ENCODE measurements around the gene UBE2G2.

Gene UBE2G2

DNA sequence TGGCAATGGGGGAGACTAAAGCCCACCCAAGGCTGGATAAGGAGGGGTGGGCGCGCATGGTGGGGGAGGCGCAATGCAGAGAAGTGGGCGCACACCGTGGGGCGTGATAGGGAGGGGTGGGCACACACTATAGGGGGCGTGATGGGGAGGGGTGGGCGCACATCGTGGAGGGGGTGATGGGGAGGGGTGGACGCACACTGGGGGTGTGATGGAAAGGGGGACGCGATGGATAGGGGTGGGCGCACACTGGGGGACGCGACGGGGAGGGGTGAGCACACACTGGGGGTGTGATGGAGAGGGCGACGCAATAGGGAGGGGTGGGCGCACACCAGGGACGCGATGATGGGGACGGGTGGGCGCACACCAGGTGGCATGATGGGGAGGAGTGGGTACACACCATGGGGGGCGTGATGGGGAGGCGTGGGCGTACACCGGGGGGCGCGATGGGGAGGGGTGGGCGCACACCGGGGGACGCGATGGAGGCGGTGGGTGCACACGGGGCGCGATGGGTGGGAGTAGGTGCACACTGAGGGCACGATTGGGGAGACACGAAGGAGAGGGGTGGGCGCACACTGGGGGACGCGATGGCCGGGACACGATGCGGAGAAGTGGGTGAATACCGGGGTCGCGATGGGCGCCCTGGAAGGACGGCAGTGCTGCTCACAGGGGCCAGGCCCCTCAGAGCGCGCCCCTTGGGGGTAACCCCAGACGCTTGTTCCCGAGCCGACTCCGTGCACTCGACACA, 15.3 kb upstream of the UBE2G2 start:
- DNase-seq, result no peak

DNA sequence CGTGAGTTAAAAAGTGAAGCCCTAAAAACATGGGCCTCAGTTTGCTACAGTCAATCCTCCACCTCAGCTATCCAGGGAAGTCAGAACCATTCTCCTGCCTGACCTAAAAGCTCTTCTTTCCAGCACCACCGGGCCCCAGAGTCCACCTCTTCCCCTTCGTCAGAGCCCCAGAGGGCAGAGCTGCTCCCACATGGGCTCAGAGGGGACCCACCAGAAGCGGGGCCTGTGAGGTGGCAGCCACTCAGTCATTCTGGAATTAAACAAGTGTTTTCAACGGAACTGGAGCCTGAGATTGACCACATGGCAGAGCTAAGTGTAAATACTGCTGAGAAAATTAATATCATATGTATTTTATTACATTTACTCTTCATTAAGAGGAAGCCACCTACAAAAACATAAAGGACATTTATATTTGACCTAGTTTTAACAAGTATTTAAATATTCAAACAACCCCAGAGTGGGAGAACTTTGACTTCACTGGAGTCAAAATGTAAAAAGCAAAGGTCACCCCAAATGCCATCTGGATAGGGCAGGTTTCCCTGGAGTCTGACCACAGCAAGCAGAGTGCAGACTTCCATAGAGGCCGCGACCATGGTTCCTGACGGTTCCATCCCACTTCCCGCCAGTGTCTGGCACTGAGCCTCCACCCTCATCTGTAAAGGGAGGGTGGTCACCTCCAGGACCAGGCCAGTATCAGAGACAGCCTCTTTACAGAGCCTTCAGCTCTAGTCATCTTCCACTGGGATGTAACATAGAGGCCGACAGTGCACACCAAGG, 14.4 kb upstream of the UBE2G2 start:
- DNase-seq, result no peak

GRCh38 chr21:44815225-44815624, 13.6 kb upstream of the UBE2G2 start:
- DNase-seq, result no peak

DNA sequence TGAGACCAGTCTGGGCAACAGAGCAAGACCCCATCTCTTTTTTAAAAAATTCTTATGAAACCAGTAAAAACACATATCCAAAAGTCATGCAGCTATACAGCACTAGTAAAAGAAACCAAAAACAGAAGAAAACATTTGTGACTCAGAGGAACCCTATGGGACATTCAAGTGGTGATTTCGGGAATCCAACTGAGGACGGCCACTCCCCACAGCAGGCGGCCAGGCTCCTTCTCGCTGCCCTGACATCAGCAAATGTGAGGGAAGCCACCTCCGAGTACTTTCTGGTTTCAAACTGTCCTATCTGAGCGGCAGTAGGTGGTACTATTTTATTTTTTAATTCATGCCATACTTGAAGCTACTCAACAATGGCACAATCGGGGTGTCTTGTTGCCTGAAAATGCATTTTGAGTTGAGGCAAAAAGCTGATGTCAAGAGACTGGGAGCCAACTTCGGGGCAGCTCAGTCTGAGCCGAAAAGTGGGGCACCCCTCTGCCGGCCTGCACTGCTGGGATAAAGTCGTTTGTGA, 12.9 kb upstream of the UBE2G2 start:
- no peak for DNase-seq

DNA sequence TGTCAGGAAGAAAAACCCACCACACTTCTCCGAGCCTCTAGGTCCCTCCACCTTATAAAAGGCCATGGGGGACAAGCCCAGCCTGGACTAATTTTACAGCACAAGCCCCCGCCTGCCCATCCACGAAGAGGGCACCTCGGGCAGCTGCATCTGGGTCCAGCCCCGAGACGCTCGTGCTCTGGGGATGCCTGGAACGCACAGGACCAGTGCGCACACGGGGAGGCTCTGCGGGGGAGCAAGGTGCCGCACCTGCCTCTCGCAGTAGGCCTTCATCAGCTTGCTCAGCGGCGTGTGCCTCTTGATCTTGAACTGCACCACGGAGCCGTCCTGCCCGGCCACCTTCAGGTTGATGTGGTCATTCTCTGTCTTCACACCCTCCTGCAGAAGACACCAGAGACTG, 12.1 kb upstream of the UBE2G2 start:
- no peak for DNase-seq

DNA sequence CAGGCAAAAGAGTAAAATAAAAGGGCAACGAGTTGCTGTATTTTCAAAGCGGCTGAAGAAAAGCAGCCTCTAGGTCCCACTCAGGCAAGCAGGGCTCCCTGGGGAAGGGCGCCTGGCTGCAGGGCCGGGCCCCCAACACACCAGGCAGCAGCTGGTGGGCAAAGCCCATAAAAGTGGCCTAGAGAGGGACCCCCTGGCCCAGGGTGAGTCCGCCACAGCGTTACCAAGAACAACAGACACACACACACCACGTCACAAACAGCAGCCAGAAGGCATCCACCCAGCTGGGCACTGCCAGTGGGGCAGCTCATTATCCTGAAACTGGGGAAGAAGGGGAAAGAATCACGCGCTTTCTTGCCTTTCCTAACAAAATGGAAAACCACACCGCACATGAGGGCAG, 11.5 kb upstream of the UBE2G2 start:
- DNase-seq, result no peak

DNA sequence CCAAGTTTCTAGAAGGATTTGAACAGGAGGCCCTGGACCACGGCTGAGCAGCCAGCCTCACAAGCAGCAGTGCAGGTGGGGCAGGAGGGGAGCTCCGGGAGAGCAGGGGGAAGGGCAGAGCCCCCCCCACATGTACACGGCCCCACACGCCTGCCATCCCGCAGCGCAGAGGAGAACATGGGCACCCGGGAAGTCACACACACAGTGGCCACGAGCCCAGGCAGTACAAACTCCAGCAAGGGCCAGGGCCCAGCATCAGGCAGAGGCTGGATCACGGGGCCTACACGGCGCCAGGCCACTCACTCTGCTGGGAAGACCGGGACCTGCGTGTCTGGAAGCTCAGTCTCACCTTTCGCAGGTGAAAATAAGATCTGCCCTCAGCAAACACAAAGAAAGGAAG, 11.0 kb upstream of the UBE2G2 start:
- no peak for DNase-seq

GRCh38 chr21:44810779-44811178, 9.2 kb upstream of the UBE2G2 start:
- DNase-seq, result no peak

DNA sequence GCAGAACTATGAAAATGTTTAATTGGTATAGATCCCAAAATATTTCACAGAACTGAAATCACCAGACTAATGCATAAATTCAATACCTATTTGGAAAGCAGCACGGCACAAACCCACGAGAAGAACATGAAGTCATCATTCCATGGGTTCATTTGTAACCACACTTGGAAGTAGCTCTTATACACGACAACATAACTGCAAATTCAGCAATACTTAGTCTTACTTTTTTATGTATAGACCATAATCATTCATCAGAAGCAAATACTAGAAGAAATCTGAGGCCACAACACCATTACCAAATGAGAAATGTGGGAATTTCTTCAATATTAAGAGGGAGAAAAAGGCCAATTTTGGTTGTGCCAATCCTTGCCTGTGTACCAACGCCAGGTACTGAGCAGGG, 4.2 kb upstream of the UBE2G2 start:
- DNase-seq, result no peak

DNA sequence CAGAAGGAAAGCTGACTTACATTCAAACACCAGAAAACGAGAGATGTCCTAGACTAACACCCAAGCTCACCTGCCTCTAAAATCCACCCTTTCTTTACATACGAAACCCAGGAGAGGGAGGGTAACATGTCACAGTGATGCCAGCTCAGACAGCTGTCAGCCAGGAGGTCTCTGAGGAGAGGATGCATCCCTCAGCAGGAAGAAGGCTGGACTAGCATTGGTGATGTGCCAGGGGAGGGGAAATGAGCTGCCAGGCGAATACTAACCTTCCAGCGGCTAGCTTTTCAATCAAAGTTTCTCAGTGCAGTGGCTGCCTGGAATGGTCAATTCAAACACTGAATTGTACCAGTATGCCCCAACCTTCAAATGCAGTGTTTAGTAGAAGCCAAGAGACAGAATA, 3.6 kb upstream of the UBE2G2 start:
- DNase-seq, result no peak

DNA sequence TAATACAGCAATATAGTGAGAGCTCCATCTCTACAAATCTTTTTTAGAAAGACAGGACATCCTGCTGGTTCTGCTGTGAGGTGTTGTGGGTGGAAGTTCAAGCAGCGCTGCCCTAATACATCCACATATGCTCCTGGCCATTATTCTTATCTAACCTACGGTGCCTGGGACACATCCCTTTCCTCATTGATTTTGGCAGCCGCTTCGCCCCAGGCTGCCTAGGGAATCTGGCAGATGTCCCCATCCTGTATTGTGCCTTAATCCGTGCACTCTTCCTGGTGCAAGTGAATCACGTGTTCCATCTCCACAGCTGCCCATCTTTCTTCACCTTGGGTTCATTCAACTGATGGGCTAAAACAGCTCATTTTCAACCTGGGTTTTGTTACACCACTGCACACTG, 3.1 kb upstream of the UBE2G2 start:
- no peak for DNase-seq

DNA sequence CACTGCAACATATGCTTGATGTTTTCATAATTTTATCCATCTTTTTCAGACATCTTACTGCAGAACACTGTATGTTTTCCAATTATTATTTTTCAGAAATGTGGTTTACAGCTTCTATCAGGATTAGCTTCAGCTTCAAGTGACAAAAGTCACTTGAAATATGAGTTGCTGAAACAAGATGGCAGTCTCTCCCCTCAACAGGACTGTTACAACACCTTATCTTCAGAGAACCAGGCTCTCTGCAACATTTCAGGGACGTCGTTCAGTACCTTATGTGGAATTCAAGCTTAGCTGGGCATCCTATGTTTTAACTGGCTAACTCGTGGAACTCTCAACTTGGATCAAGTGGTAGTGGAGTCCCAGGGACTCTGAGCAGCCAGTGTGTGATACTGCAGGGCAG, 2.0 kb upstream of the UBE2G2 start:
- no peak for DNase-seq

- DNase-seq, result no peak
These were observed 955 bp upstream of the UBE2G2 start for GRCh38 chr21:44802396-44803153.

DNA sequence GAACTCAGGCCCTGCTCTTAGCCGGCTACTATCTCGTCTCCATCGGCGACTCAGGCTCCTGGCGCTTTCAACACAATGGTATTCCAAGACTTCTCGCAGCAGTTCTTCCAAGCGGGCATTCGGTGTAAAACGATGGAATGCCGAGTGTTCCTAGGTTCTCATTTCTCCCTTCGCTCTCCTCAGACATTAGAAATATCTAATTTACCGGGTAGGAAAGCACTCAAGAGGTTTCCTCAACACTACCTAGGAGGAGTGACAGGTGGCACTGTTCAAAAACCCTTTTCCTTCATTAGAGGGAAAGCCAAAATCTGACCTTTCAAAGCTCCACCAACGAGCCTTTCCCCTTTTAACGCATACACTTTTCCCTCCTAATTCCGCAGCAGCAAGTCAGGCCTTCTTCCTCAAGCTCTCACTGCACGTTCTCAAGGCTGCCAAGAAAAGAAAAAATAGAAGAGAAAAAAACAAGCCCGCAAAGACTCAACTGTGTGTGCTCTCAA, 601 bp downstream of the UBE2G2 start:
- DNase-seq, result peak in 1 of 51 donors; percentile 45

DNA sequence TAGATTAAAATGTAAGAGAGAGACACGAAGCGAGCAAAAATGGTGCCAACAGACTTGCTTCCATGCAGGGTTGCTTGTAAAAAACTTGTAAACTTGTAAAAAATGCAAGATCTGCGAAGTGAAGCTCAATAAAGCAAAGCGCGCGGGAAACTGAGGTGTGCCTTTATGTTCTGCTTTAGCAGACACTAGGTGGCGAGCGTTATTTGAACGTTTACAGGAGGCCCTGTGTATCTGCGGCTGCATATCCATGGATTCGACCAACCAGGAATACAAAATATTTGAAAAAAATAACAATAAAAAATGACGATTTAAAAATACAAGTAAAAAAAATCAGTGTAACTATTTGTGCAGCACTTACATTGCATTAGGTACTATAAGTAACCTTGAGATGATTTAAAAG, 1.5 kb downstream of the UBE2G2 start:
- DNase-seq, result no peak

DNA sequence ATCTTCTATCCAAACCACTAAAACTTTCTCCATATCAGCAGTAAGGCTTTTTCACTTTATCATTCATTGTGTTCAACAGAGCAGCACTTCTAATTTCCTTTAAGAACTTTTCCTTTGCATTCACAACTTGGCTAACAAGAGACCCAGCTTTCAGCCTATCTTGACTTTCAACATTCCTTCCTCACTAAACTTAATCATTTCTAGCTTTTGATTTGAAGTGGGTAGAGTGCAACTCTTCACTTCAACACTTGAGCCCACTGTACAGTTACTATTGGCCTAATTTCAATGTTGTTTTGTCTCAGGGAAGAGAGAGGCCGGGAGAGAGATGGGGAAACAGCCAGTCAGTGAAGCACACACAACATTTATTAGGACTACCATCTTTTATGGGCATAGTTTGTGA, 2.0 kb downstream of the UBE2G2 start:
- DNase-seq, result no peak

DNA sequence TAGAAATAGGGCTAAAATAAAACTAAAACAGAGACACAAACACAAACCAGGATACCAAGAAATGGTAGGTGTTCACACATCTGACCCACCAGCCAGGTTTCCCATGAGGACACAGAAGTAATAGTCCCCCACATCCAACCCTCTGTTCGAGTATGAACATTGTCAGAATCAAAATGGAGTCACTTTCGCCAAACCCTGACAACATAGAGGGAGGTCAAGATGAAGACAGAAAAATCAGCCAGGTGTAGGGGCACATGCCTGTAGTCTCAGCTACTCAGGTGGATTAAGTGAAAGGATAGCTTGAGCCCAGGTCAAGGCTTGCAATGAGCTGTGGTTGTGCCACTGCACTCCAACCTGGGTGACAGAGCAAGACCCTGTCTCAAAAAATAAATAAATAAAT, 3.8 kb downstream of the UBE2G2 start:
- no peak for DNase-seq

DNA sequence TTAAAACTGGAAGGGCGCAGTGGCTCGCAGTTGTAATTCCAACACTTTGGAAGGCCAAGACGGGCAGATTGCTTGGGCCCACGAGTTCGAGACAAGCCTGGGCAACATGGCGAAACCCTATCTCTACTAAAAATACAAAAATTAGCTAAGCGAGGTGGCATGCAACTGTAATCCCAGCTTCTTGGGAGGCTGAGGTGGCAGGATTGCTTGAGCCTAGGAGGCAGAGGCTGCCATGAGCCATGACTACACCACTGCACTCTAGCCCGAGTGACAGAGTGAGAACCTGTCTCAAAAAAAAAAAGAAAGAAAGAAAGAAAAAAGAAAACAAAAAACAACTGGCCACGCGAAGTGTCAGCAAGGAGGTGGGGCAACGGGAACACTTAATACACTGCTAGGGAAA, 6.3 kb downstream of the UBE2G2 start:
- no peak for DNase-seq

DNA sequence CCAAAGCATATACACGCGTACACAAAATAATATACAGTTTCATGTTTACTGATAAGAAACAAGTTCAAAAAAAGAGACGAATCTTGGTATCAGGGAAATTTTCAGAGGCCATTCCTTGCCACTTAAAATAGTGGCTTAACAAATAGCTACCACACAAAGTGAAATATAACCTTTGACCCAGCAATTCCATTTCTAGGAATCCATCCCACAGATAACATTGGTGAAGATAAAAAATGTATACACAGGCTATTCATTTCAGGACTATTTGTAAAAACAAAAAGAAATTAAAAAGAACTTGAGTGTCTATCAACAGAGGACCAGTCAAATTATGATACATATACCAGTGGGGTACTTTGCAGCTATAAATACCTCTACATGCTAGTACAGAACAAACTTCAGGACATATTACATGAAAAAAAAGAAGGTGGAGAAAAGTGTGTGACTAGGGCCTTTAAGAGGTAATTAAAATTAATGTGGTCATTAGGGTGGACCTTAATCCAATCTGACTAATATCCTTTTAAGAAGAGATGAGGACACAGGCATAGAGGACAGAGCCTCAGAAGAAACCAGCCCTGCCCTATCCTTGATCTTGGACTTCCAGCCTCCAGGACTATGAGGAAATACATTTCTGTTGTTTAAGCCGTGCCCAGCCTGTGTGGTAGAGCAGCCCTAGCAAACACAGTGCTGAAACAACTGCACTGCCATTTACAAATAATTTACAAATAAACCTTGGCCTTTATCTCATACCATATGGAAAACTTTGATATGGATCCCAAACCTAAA, 7.8 kb downstream of the UBE2G2 start:
- no peak for DNase-seq

GRCh38 chr21:44792702-44793591, 8.7 kb downstream of the UBE2G2 start:
- DNase-seq, result peak in 31 of 51 donors; percentile 3 to 57 (median 21)

Measured in hypothalamus (tissue), 51 donors.